Measurements from ENCODE around the gene PIAS4.

PIAS4 gene

DNA sequence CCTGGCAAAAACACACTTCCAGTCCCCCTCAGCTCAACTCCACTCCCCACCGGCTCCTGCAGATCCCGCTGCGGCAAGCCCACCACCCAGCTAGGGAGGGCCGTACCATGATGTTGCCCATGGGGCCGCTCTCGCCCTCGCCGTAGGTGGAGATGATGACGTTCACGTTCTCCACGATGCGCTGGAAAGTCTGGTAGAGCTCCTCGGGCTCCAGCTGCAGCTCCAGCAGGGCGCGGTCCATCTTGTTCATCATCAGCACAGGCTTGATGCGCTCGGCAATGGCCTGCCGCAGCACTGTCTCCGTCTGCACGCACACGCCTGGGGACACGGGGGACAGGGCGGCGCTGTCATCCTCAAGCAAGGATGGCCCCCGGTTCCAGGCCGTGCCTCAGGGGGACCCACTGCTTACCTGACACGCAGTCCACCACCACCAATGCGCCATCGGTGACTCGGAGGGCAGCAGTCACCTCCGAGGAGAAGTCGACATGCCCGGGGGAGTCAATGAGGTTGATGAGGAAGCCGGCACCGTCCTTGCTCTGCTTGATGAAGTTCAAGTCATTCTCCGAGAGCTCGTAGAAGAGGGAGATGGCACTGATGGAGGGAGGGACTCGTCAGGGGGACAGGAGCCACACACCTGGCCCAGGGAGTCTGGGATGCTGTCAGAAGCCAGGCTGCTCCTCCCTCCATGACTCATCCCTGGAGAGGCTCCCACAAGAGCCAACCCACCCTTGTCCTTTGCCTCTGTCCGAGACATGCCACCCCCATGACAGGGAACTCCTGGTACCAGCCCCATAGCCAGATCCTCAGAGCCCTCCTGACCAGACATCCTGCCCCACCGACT is 24.6 kb upstream of the PIAS4 start:
- TF ChIP-seq, protein P1, sequence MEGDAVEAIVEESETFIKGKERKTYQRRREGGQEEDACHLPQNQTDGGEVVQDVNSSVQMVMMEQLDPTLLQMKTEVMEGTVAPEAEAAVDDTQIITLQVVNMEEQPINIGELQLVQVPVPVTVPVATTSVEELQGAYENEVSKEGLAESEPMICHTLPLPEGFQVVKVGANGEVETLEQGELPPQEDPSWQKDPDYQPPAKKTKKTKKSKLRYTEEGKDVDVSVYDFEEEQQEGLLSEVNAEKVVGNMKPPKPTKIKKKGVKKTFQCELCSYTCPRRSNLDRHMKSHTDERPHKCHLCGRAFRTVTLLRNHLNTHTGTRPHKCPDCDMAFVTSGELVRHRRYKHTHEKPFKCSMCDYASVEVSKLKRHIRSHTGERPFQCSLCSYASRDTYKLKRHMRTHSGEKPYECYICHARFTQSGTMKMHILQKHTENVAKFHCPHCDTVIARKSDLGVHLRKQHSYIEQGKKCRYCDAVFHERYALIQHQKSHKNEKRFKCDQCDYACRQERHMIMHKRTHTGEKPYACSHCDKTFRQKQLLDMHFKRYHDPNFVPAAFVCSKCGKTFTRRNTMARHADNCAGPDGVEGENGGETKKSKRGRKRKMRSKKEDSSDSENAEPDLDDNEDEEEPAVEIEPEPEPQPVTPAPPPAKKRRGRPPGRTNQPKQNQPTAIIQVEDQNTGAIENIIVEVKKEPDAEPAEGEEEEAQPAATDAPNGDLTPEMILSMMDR (IDR thresholded peaks at IDR 0.05; ENCODE audit: low read depth, low read length), result no peak
- peak overlapping the region; percentile 84 for H3K4me3 ChIP-seq (ENCODE audit: low read depth, low read length)
- DNase-seq (ENCODE audit: low read depth, low spot score), result peak; percentile 39
- in situ Hi-C loops (cut with HindIII; ENCODE audit: low sequenced_read_pairs), result no loop called here

DNA sequence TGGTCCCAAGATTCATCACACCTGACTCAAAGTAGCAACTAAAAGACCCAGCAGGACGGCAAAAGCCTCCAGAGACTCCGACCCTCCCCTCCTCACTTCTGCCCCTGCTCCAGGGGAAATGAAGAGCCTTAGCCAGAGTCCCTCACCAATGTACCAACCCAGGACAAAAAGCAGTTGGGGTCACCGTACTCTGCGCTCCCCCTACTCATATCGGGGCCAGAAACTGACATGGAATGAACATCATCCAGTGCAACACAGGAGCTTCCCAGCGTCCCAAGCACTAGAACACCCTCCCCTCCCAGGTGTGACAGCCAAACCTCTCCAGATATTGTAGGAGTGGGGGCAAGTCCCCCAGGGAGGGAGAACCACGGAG is 24.0 kb upstream of the PIAS4 start:
- in situ Hi-C loops (cut with HindIII; ENCODE audit: low sequenced_read_pairs), result no loop called here
- DNase-seq (ENCODE audit: low read depth, low spot score), result no peak
- TF ChIP-seq, protein P1 (IDR thresholded peaks at IDR 0.05; ENCODE audit: low read depth, low read length), result no peak
- H3K4me3 ChIP-seq (ENCODE audit: low read depth, low read length), result peak overlapping the region; percentile 84

DNA sequence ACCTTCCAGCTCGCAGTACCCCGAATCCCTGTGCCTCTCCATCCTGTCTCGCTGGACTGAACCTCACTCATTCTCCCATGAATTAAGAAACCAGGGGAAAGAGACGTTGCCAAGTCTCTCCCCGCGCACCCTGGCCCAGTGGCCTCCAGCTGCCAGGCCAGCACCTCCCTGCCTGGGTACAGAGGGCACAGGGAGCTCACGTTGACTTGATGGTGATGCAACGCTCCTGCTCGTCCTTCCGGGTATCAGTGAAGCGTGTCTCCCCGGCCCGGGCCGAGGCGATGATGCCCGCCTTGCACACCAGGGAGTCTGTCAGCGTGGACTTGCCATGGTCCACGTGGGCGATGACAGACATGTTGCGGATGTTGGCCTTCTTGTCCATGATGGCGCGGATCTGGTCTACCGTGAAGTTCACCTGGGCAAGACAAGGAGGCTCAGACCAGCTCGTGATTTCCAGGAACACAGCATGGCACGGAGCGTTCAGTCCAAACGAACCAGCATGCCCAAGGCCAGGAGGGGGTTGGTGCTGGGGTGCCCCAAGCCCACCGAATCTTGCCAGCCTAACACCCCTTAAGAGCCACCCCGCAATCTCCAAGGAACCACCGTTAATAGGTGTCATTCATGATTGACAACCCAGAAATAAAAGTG is 23.5 kb upstream of the PIAS4 start:
- TF ChIP-seq, protein P1 (IDR thresholded peaks at IDR 0.05; ENCODE audit: low read depth, low read length), result no peak
- in situ Hi-C loops (cut with HindIII; ENCODE audit: low sequenced_read_pairs), result no loop called here
- peak overlapping the region; percentile 84 for H3K4me3 ChIP-seq (ENCODE audit: low read depth, low read length)
- DNase-seq (ENCODE audit: low read depth, low spot score), result peak; percentile 33

DNA sequence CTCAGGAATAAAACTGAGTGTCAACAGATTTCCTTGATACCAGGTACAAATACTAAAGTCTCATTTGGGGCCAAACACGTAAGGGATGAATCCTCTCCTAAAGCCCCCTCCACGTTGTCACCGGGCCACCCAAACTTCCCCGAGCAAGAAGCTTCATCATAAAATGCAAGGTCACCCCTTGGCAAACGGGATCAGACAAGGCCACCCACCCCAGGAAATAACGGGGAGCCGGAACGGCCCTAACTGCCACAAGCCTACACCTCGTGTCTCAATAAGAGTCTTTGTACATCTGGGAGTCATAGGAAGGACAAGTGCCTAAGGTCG is 23.0 kb upstream of the PIAS4 start:
- in situ Hi-C loops (cut with HindIII; ENCODE audit: low sequenced_read_pairs), result no loop called here
- TF ChIP-seq, protein P1 (IDR thresholded peaks at IDR 0.05; ENCODE audit: low read depth, low read length), result no peak
- peak overlapping the region; percentile 84 for H3K4me3 ChIP-seq (ENCODE audit: low read depth, low read length)
- DNase-seq (ENCODE audit: low read depth, low spot score), result no peak

DNA sequence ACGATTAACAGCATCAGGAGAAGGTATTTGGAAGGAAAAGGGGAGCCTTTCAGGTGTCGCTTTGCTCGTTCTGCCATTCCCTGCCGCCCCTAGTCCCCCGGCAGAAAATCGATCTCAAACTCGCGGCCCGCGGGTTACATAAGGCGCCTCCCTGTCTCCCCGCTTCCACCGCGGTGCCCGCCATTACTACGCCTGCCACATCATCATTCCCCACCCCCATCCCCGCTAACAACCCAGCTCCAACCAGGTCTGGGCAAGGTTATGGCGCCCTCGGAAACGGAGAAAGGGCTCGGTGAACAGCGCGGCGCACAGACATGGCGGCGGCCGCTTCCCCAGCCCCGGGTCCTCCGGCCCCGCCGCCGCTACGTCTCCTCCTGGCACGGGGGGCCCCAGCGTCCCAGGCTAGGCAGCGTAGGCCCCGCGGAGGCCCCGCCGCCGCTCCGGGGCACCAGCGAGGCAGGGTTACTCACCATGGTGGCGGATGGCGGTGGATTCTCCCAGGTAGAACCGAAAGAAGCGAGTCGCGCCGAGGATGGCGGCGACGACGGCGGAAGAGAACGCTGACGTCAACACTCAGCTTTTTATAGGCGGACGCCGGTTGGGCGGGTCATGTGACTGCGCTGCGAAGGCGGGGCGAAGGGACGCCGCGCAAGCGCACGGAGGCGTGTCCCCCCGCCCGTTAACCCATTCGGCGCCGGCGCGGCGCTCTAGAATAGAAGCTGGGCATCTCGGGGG is 22.5 kb upstream of the PIAS4 start, which contains the start of gene EEF2:
Gene EEF2 (minus strand): TSS at position 556 of the 735 bp plus-strand sequence. CDS start 83 bp downstream, at position 473.
- in situ Hi-C loops (cut with HindIII; ENCODE audit: low sequenced_read_pairs), result no loop called here
- peak; percentile 87 for DNase-seq (ENCODE audit: low read depth, low spot score)
- H3K4me3 ChIP-seq (ENCODE audit: low read depth, low read length), result peak within 1 kb of the TSS; percentile 84
- TF ChIP-seq, protein P1 (IDR thresholded peaks at IDR 0.05; ENCODE audit: low read depth, low read length), result no peak

DNA sequence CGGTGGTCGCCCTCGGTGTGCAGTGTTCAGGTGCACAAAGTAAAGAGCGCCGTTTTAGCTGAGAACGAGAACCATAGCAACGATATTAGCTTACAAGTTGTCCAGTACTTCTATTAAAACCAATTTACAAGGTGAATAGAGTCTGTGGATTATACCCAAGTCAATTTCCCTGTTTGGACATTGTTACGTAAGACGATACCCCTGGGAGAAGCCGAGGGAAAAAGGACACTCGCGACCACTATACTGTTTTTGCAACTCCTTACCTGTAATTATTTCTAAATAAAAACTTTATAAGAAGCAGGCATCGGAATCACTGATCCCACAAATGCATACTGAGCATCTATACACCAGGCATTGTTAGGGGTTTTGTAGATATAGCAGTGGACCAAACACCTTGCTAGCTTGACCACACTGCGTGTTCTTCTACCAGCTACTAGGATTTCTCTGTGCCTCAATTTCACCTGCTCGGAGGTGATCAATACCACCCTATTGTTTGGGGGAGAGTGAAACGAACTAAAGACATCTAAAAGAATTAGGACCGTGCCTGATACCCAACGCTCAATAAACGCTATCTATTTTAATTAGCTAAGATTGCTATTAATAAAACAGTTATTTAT is 21.8 kb upstream of the PIAS4 start:
- H3K4me3 ChIP-seq (ENCODE audit: low read depth, low read length), result peak overlapping the region; percentile 84
- in situ Hi-C loops (cut with HindIII; ENCODE audit: low sequenced_read_pairs), result no loop called here
- TF ChIP-seq, protein P1 (IDR thresholded peaks at IDR 0.05; ENCODE audit: low read depth, low read length), result no peak
- no peak for DNase-seq (ENCODE audit: low read depth, low spot score)

Measured in astrocyte of the spinal cord (primary cell).